H7 (cell line): ENCODE data around the gene RTN4IP1. TPM values are rescaled to one million over a fixed set of nuclear protein-coding genes. Genes with fewer than 3 reads are reported as not detected.

ENCODE experiments used
- DNase-seq: peaks from one replicate; pipeline ENCODE4 v3.0.0; 2012
- H3K27me3 ChIP-seq: 2 replicates; pipeline ENCODE4 v1.6.0; 2011; ENCODE audit warnings: mild to moderate bottlenecking, low read length; ENCODE audit not compliant: control insufficient read depth, insufficient read depth
- H3K36me3 ChIP-seq: replicated peaks from 2 replicates; pipeline ENCODE4 v1.5.1; 2011; ENCODE audit warnings: low read length; ENCODE audit not compliant: control insufficient read depth, insufficient read depth
- H3K4me3 ChIP-seq: 2 replicates; pipeline ENCODE4 v1.5.1; 2011; ENCODE audit warnings: low read depth, mild to moderate bottlenecking, control low read depth, low read length, moderate library complexity; ENCODE audit not compliant: insufficient read depth
- total RNA-seq: library from RNA; depleted of rRNA; stranded (reverse); fragments of >200 nt; shearing (Covaris generic); gene quantifications from 2 replicates; pipeline ENCODE4 v1.2.3, GENCODE V29; 2014; rRNA removed

The RTN4IP1 gene
- 17.6 and 18.4 TPM in 2 replicates for total RNA-seq

GRCh38 chr6:106629103-106629858, at the start of gene RTN4IP1, which contains the start of gene QRSL1:
TSS of gene RTN4IP1 (minus strand) at chr6:106629498. CDS start at chr6:106629021, 477 bp downstream.
TSS of gene QRSL1 (plus strand) at chr6:106629578. CDS start at chr6:106629682, 104 bp downstream.
- H3K4me3 ChIP-seq, result peak within 1 kb of the TSS; percentile 91
- DNase-seq, result peak; percentile 97
- H3K36me3 ChIP-seq, result no peaks in the 10 kb centered on the region; the same call in 1 of the 2 replicates
- no peaks in the 10 kb centered on the region for H3K27me3 ChIP-seq

GRCh38 chr6:106677282-106677681, 48.0 kb upstream of the RTN4IP1 start:
- H3K4me3 ChIP-seq, result no peak overlapping the region
- H3K27me3 ChIP-seq, result no peaks in the 10 kb centered on the region
- DNase-seq, result no peak

GRCh38 chr6:106674541-106675229, 45.4 kb upstream of the RTN4IP1 start:
- Histone ChIP-seq H3K4me3 (no peak overlapping the region), H3K36me3 (no peaks in the 10 kb centered on the region), H3K27me3 (no peaks in the 10 kb centered on the region)
- no peak for DNase-seq

More at GRCh38 chr6:106677282-106677681, 48.0 kb upstream of the RTN4IP1 start:
- no peaks in the 10 kb centered on the region for H3K36me3 ChIP-seq

GRCh38 chr6:106671651-106672050, 42.4 kb upstream of the RTN4IP1 start:
- Histone ChIP-seq H3K36me3 (no peaks in the 10 kb centered on the region), H3K27me3 (no peaks in the 10 kb centered on the region), H3K4me3 (no peak overlapping the region)
- no peak for DNase-seq

- Histone ChIP-seq H3K27me3 (no peaks in the 10 kb centered on the region), H3K36me3 (no peaks in the 10 kb centered on the region; the same call in 1 of the 2 replicates), H3K4me3 (no peak overlapping the region)
- DNase-seq, result no peak
Observed at GRCh38 chr6:106670236-106670635, 40.9 kb upstream of the RTN4IP1 start.

GRCh38 chr6:106667022-106667402, 37.7 kb upstream of the RTN4IP1 start:
- DNase-seq, result no peak
- Histone ChIP-seq H3K36me3 (peaks cover 1% of the 10 kb centered on the region), H3K4me3 (no peak overlapping the region), H3K27me3 (no peaks in the 10 kb centered on the region)

GRCh38 chr6:106666282-106667021, 37.2 kb upstream of the RTN4IP1 start:
- no peaks in the 10 kb centered on the region for H3K27me3 ChIP-seq
- DNase-seq, result peak; percentile 61
- peaks cover 1% of the 10 kb centered on the region for H3K36me3 ChIP-seq
- H3K4me3 ChIP-seq, result no peak overlapping the region

GRCh38 chr6:106662458-106662857, 33.2 kb upstream of the RTN4IP1 start:
- Histone ChIP-seq H3K27me3 (no peaks in the 10 kb centered on the region), H3K4me3 (no peak overlapping the region), H3K36me3 (peaks cover 4% of the 10 kb centered on the region)
- no peak for DNase-seq

- Histone ChIP-seq H3K36me3 (peaks cover 8% of the 10 kb centered on the region), H3K4me3 (no peak overlapping the region), H3K27me3 (no peaks in the 10 kb centered on the region)
- DNase-seq, result no peak
Observed at GRCh38 chr6:106659859-106660258, 30.6 kb upstream of the RTN4IP1 start.

GRCh38 chr6:106658469-106658868, 29.2 kb upstream of the RTN4IP1 start:
- no peak for DNase-seq
- H3K36me3 ChIP-seq, result peaks cover 8% of the 10 kb centered on the region
- no peak overlapping the region for H3K4me3 ChIP-seq

GRCh38 chr6:106648651-106649308, 19.5 kb upstream of the RTN4IP1 start:
- Histone ChIP-seq H3K27me3 (no peaks in the 10 kb centered on the region), H3K36me3 (peaks cover 9% of the 10 kb centered on the region), H3K4me3 (no peak overlapping the region)
- no peak for DNase-seq

More at GRCh38 chr6:106658469-106658868, 29.2 kb upstream of the RTN4IP1 start:
- no peaks in the 10 kb centered on the region for H3K27me3 ChIP-seq

GRCh38 chr6:106643061-106643460, 13.8 kb upstream of the RTN4IP1 start:
- no peaks in the 10 kb centered on the region for H3K27me3 ChIP-seq
- H3K4me3 ChIP-seq, result no peak overlapping the region
- H3K36me3 ChIP-seq, result no peaks in the 10 kb centered on the region; the same call in 1 of the 2 replicates
- DNase-seq, result no peak

GRCh38 chr6:106642476-106642875, 13.2 kb upstream of the RTN4IP1 start:
- Histone ChIP-seq H3K36me3 (no peaks in the 10 kb centered on the region; the same call in 1 of the 2 replicates), H3K4me3 (no peak overlapping the region), H3K27me3 (no peaks in the 10 kb centered on the region)
- DNase-seq, result no peak

GRCh38 chr6:106639812-106640211, 10.5 kb upstream of the RTN4IP1 start:
- DNase-seq, result no peak
- Histone ChIP-seq H3K27me3 (no peaks in the 10 kb centered on the region), H3K36me3 (no peaks in the 10 kb centered on the region; the same call in 1 of the 2 replicates), H3K4me3 (no peak overlapping the region)
